HepG2 (cell line): ENCODE measurements around the gene CPZ.

Experiments used
- KAT2B ChIP-seq: fragments of 150-350 bp; IDR thresholded peaks from 2 replicates; pipeline ENCODE4 v1.6.1; 2014; ENCODE audit warnings: low read depth, low read length, borderline replicate concordance
- TOPORS ChIP-seq: sonication (generic); formaldehyde crosslinking; IDR thresholded peaks from 2 replicates; pipeline ENCODE4 v1.8.0; 2023; ENCODE audit warnings: mild to moderate bottlenecking, missing genetic modification reagents
- ZNF207 ChIP-seq: fragments of 450-650 bp; IDR thresholded peaks from 2 replicates; pipeline ENCODE4 v1.6.1; 2016; ENCODE audit warnings: antibody characterized with exemption, borderline replicate concordance
- ZNF543 ChIP-seq: sonication (generic); formaldehyde crosslinking; IDR thresholded peaks from 2 replicates; pipeline ENCODE4 v1.4.0; 2020; ENCODE audit warnings: mild to moderate bottlenecking, missing genetic modification reagents

- TF ChIP-seq TOPORS (CRISPR knock-in tag), result no peak
- TF ChIP-seq KAT2B, result no peak
- TF ChIP-seq ZNF207, result no peak
- no peak for TF ChIP-seq ZNF543 (CRISPR knock-in tag)
Observed at GRCh38 chr4:8599091-8599460, 6.5 kb downstream of the CPZ start.
